HG03378 (cell line): ENCODE data around the gene ERMARD.

ENCODE experiments used
- ATAC-seq: cut with Tn5 transposase; IDR thresholded peaks from one replicate; pipeline ENCODE4 v1.9.1; 2021; ENCODE audit warnings: mild to moderate bottlenecking, moderate library complexity; ENCODE audit not compliant: unreplicated experiment

ERMARD gene

GRCh38 chr6:169824848-169825557 lies 73.6 kb downstream of the ERMARD start:
- no peak for ATAC-seq

- no peak for ATAC-seq
Measured at GRCh38 chr6:169825558-169826225, 74.3 kb downstream of the ERMARD start.

GRCh38 chr6:169826697-169827096 lies 75.3 kb downstream of the ERMARD start:
- no peak for ATAC-seq

GRCh38 chr6:169827290-169827717 lies 75.9 kb downstream of the ERMARD start:
- ATAC-seq: no peak

- no peak for ATAC-seq
Measured at GRCh38 chr6:169828176-169828575, 76.8 kb downstream of the ERMARD start.

GRCh38 chr6:169829786-169830185 lies 78.4 kb downstream of the ERMARD start:
- ATAC-seq: no peak

GRCh38 chr6:169830876-169831275 lies 79.5 kb downstream of the ERMARD start:
- no peak for ATAC-seq
